IMR-90 (cell line): Measurements from ENCODE around the gene RAD23B. TPM values are rescaled to one million over a fixed set of nuclear protein-coding genes. Genes with fewer than 3 reads are reported as not detected.
A peak's percentile ranks its signal among the peaks of the same experiment; 100 is the strongest.

Experiments
- ATAC-seq: fragments of 200-7000 bp; cut with Tn5 transposase; 2 replicates; pipeline ENCODE4 v1.9.1; 2020; ENCODE audit warnings: low read depth, mild to moderate bottlenecking, moderate library complexity
- BruUV-seq: library from RNA; stranded (reverse); fragments of 400-500 nt; replicated peaks from 2 replicates; lab custom pipeline; 2021; lab: Mats Ljungman, UMichigan
- CTCF ChIA-PET: fragments of 300-600 bp; formaldehyde crosslinking; extraction: SDS; loops from one replicate; lab custom pipeline; 2021; ENCODE audit warnings: antibody characterized with exemption; lab: Yijun Ruan, JAX
- POLR2A ChIA-PET: fragments of 300-600 bp; sonication (Branson Sonifier 250); formaldehyde crosslinking; loops from one replicate; lab custom pipeline; 2022; ENCODE audit warnings: antibody characterized with exemption; ENCODE audit not compliant: unreplicated experiment; lab: Charles Lee
- DNase-seq: peaks from one replicate; pipeline ENCODE4 v3.0.0; 2013
- H2AFZ ChIP-seq: replicated peaks from 2 replicates; pipeline ENCODE3; 2013; ENCODE audit warnings: low read length, mild to moderate bottlenecking; ENCODE audit not compliant: poor library complexity
- H2AK5ac ChIP-seq: 2 replicates; pipeline ENCODE4 v1.6.1; 2013; ENCODE audit warnings: low read depth, low read length, inconsistent platforms
- H2AK9ac ChIP-seq: replicated peaks from 2 replicates; pipeline ENCODE3; 2013; ENCODE audit warnings: mild to moderate bottlenecking, low read depth, low read length, moderate library complexity; ENCODE audit not compliant: poor library complexity
- H2BK120ac ChIP-seq: 2 replicates; pipeline ENCODE4 v1.6.1; 2013; ENCODE audit warnings: low read depth, low read length, inconsistent platforms
- H2BK15ac ChIP-seq: 3 replicates; pipeline ENCODE4 v1.6.1; 2013; ENCODE audit warnings: low read depth, low read length, inconsistent platforms
- H2BK20ac ChIP-seq: 2 replicates; pipeline ENCODE4 v1.6.1; 2013; ENCODE audit warnings: low read depth, mild to moderate bottlenecking, inconsistent platforms, low read length, moderate library complexity
- H2BK5ac ChIP-seq: 2 replicates; pipeline ENCODE4 v1.6.1; 2013; ENCODE audit warnings: mild to moderate bottlenecking, low read depth, low read length, inconsistent platforms; ENCODE audit not compliant: poor library complexity, severe bottlenecking
- H3K14ac ChIP-seq: replicated peaks from 2 replicates; pipeline ENCODE4 v1.6.1; 2013; ENCODE audit warnings: low read depth, low read length, inconsistent platforms
- H3K18ac ChIP-seq: 2 replicates; pipeline ENCODE4 v1.6.1; 2013; ENCODE audit warnings: low read depth, low read length, control low read depth
- H3K23ac ChIP-seq: 2 replicates; pipeline ENCODE4 v1.6.1; 2013; ENCODE audit warnings: low read depth, low read length, inconsistent platforms
- H3K27ac ChIP-seq: 2 replicates; pipeline ENCODE4 v1.5.1; 2013; ENCODE audit warnings: mild to moderate bottlenecking, control low read depth, low read length; ENCODE audit not compliant: insufficient read depth
- H3K27me3 ChIP-seq: 2 replicates; pipeline ENCODE4 v1.6.1; 2013; ENCODE audit warnings: low read length; ENCODE audit not compliant: control insufficient read depth, insufficient read depth
- H3K36me3 ChIP-seq: 2 replicates; pipeline ENCODE4 v1.6.1; 2013; ENCODE audit warnings: low read length, mixed read lengths; ENCODE audit not compliant: control insufficient read depth, insufficient read depth
- H3K4ac ChIP-seq: 2 replicates; pipeline ENCODE4 v1.6.1; 2013; ENCODE audit warnings: low read depth, low read length, inconsistent platforms
- H3K4me1 ChIP-seq: 2 replicates; pipeline ENCODE4 v1.6.1; 2013; ENCODE audit warnings: low read length, mixed read lengths; ENCODE audit not compliant: control insufficient read depth, insufficient read depth
- H3K4me2 ChIP-seq: 2 replicates; pipeline ENCODE4 v1.6.1; 2013; ENCODE audit warnings: low read depth, mild to moderate bottlenecking, control low read depth, low read length, moderate library complexity
- H3K4me3 ChIP-seq: 2 replicates; pipeline ENCODE4 v1.5.1; 2013; ENCODE audit warnings: low read depth, mild to moderate bottlenecking, control low read depth, low read length, moderate library complexity; ENCODE audit not compliant: insufficient read depth
- H3K56ac ChIP-seq: 2 replicates; pipeline ENCODE4 v1.6.1; 2013; ENCODE audit warnings: low read length, inconsistent platforms; ENCODE audit not compliant: insufficient read depth; ENCODE audit errors: extremely low read depth
- H3K79me1 ChIP-seq, 2 experiments: 2 replicates each; pipeline ENCODE4 v1.6.1; 2013; ENCODE audit warnings: low read length in 2 of 2, inconsistent platforms in 1 of 2, low read depth in 1 of 2
- H3K9ac ChIP-seq: 2 replicates; pipeline ENCODE4 v1.6.1; 2013; ENCODE audit warnings: low read depth, low read length, control low read depth
- H3K9me1 ChIP-seq: 2 replicates; pipeline ENCODE4 v1.6.1; 2013; ENCODE audit warnings: low read length, inconsistent platforms; ENCODE audit not compliant: insufficient read depth
- H3K9me3 ChIP-seq: 2 replicates; pipeline ENCODE4 v1.6.1; 2013; ENCODE audit warnings: low read length; ENCODE audit not compliant: control insufficient read depth, insufficient read depth
- H4K20me1 ChIP-seq: 2 replicates; pipeline ENCODE4 v1.6.1; 2013; ENCODE audit warnings: low read length, inconsistent platforms; ENCODE audit not compliant: insufficient read depth
- H4K5ac ChIP-seq: 2 replicates; pipeline ENCODE4 v1.6.1; 2013; ENCODE audit warnings: mild to moderate bottlenecking, low read depth, low read length, control low read depth
- H4K8ac ChIP-seq, 2 experiments: 2 replicates each; pipeline ENCODE4 v1.6.1; 2013; ENCODE audit warnings: low read depth in 2 of 2, low read length in 2 of 2, control low read depth in 1 of 2, inconsistent platforms in 1 of 2
- H4K91ac ChIP-seq: 2 replicates; pipeline ENCODE4 v1.6.1; 2013; ENCODE audit warnings: low read depth, low read length, inconsistent platforms; ENCODE audit not compliant: insufficient read depth
- CEBPB ChIP-seq: IDR thresholded peaks from 2 replicates; pipeline ENCODE4 v1.6.1; 2012; ENCODE audit warnings: low read depth, low read length, improper control_type of control experiment
- CHD1 ChIP-seq: IDR thresholded peaks from 2 replicates; pipeline ENCODE4 v1.6.1; 2012; ENCODE audit warnings: low read depth, low read length, improper control_type of control experiment
- ELK1 ChIP-seq: fragments of 150-350 bp; IDR thresholded peaks from 2 replicates; pipeline ENCODE4 v1.6.1; 2016; ENCODE audit warnings: low read depth, mild to moderate bottlenecking, low read length, moderate library complexity, borderline replicate concordance
- FOS ChIP-seq: fragments of 150-350 bp; IDR thresholded peaks from 2 replicates; pipeline ENCODE4 v1.6.1; 2016; ENCODE audit warnings: low read depth, low read length
- MXI1 ChIP-seq: IDR thresholded peaks from 2 replicates; pipeline ENCODE4 v1.6.1; 2012; ENCODE audit warnings: low read depth, mild to moderate bottlenecking, low read length, moderate library complexity, borderline replicate concordance
- POLR2A ChIP-seq: IDR thresholded peaks from 2 replicates; pipeline ENCODE4 v1.6.1; 2012; ENCODE audit warnings: mild to moderate bottlenecking, low read depth, low read length
- RCOR1 ChIP-seq: IDR thresholded peaks from 2 replicates; pipeline ENCODE4 v1.6.1; 2012; ENCODE audit warnings: mild to moderate bottlenecking, low read length, improper control_type of control experiment; ENCODE audit not compliant: insufficient replicate concordance
- SMC3 ChIP-seq: fragments of 150-350 bp; IDR thresholded peaks from 2 replicates; pipeline ENCODE4 v1.6.1; 2016; ENCODE audit warnings: low read depth, mild to moderate bottlenecking, antibody characterized with exemption, low read length, moderate library complexity
- USF2 ChIP-seq: fragments of 150-350 bp; IDR thresholded peaks from 2 replicates; pipeline ENCODE4 v1.6.1; 2017; ENCODE audit warnings: mild to moderate bottlenecking, antibody characterized with exemption, low read length, low read depth
- WGBS, 2 experiments: methylation state at CpG; one replicate each; pipeline versions ENCODE4 v1.1.5 to v1.1.7; 2013; ENCODE audit warnings: missing lambda C conversion rate in 2 of 2; ENCODE audit not compliant: insufficient read length in 1 of 2; ENCODE audit errors: extremely low coverage in 2 of 2; 5-methylcytosine and 5-hydroxymethylcytosine counted together
- dilution Hi-C: fragments of 300-500 bp; cut with HindIII; formaldehyde crosslinking; loops from one replicate; pipeline ENCODE4 v1.14.3; 2018; ENCODE audit warnings: low sequenced_read_pairs; ENCODE audit not compliant: unreplicated experiment
- in situ Hi-C: fragments of 300-500 bp; cut with MboI; formaldehyde crosslinking; loops from 3 replicates; pipeline ENCODE4 v1.14.3; 2019; ENCODE audit warnings: low sequenced_read_pairs, inconsistent platforms, mixed read lengths
- intact Hi-C: fragments of 100-400 bp; cut with micrococcal nuclease; formaldehyde crosslinking; loops from 2 replicates; pipeline ENCODE4 v1.10.0; 2022
- polyA plus RNA-seq, 3 experiments: library from polyadenylated mRNA; depleted of rRNA; stranded (reverse); fragments of >200 nt; gene quantifications; 2 replicates each; pipeline ENCODE4 v1.2.3, GENCODE V29; 2012; ENCODE audit warnings: low replicate concordance in 1 of 3
- total RNA-seq: library from RNA; depleted of rRNA; stranded (reverse); fragments of >200 nt; gene quantifications from 2 replicates; pipeline ENCODE4 v1.2.3, GENCODE V29; 2012

Gene RAD23B
- total and polyA plus RNA-seq, 2 of the 4 experiments (the other 2 are of a cell fraction): 126 to 148 TPM

GRCh38 chr9:107281922-107282667 lies 984 bp upstream of the RAD23B start:
- Histone ChIP-seq H3K18ac (peak overlapping the region; percentile 78), H2BK20ac (peak overlapping the region; percentile 83), H2BK120ac (peak overlapping the region; percentile 70), H3K79me1 (peaks cover 0 to 9% of the 10 kb centered on the region in 2 experiments; a peak in 1 of 4 replicates), H4K5ac (peak overlapping the region; percentile 73), H2BK15ac (peak overlapping the region; percentile 58; the same call in 1 of the 3 replicates), H3K23ac (peak overlapping the region; percentile 63), H3K56ac (peak overlapping the region; percentile 89), H2AK5ac (peak overlapping the region; percentile 46; the same call in 1 of the 2 replicates), H4K20me1 (peaks cover 35% of the 10 kb centered on the region), H2AK9ac (no peak overlapping the region), H3K36me3 (no peaks in the 10 kb centered on the region), H2BK5ac (peak overlapping the region; percentile 65), H3K9ac (peak overlapping the region; percentile 80), H3K27me3 (no peaks in the 10 kb centered on the region), H4K8ac (peak overlapping the region; percentile 56 to 82), H3K4me1 (peaks cover 2% of the 10 kb centered on the region; the same call in 1 of the 2 replicates), H3K27ac (peak overlapping the region; percentile 77), H4K91ac (peak overlapping the region; percentile 83), H3K9me1 (no peaks in the 10 kb centered on the region; the same call in none of the 2 replicates), H3K14ac (peak overlapping the region; percentile 88), H3K9me3 (no peaks in the 10 kb centered on the region), H3K4me2 (peak overlapping the region; percentile 95), H3K4me3 (peak overlapping the region; percentile 49), H2AFZ (peak overlapping the region; percentile 90), H3K4ac (peak overlapping the region; percentile 86)
- ChIA-PET CTCF (interaction anchor here (0.6 to 2.3 kb wide), 3 partner anchors 32 to 183 kb away, joined by 3 to 5 read pairs (median 3); no protein-coding TSS in a partner anchor), POLR2A (interaction anchor here (1.2 kb wide), 1 partner anchor 43 kb away, joined by 3 read pairs; no protein-coding TSS in a partner anchor)
- BruUV-seq: TSS peak; percentile 86
- intact Hi-C loops: loop anchor here (1.0 to 10.0 kb wide), 4 partner anchors 31 to 1437 kb away; partner anchors contain the start of gene ZNF462
- no peak for DNase-seq
- WGBS, 2 experiments: 0% methylated on average over 6 of the region's 13 CpGs; no CpG with 5 or more reads in 1 of the 2 experiments
- dilution Hi-C loops: no loop called here
- ATAC-seq: no peak
- no peak for TF ChIP-seq CHD1
- TF ChIP-seq MXI1: no peak
- no peak for TF ChIP-seq RCOR1
- TF ChIP-seq CEBPB: no peak
- TF ChIP-seq SMC3: no peak
- no peak for TF ChIP-seq USF2
- TF ChIP-seq POLR2A: no peak
- TF ChIP-seq ELK1: no peak
- no peak for TF ChIP-seq FOS
- in situ Hi-C loops: loop anchor here (25.0 kb wide), 1 partner anchor 395 kb away; no protein-coding TSS in a partner anchor
